Measurements from ENCODE around the gene NLRP2B. TPM values are rescaled to one million over a fixed set of nuclear protein-coding genes. Genes with fewer than 3 reads are reported as not detected.

The NLRP2B gene
- total and polyA plus RNA-seq, 2 experiments from 2014 or later = not detected

DNA sequence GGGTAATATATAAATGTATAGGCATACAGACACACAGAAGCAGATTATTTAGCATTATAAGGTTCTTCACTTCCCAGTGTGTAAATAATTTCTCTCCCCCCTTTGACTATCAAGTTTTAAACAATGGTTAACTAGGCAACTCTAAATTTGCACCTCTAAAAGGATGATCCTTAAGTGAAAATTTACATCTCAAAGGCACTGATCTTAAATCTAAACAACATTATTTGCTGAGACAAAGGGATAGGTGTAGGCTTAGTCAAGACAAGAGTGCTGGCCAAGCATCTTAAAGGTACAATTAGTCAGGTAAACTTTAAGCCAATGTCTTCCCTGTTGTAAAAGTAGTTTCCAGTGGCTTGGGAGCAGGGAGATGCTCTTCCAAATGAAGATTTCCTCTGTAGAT, 33.0 kb downstream of the NLRP2B start (continued):
- TF ChIP-seq, protein P1, sequence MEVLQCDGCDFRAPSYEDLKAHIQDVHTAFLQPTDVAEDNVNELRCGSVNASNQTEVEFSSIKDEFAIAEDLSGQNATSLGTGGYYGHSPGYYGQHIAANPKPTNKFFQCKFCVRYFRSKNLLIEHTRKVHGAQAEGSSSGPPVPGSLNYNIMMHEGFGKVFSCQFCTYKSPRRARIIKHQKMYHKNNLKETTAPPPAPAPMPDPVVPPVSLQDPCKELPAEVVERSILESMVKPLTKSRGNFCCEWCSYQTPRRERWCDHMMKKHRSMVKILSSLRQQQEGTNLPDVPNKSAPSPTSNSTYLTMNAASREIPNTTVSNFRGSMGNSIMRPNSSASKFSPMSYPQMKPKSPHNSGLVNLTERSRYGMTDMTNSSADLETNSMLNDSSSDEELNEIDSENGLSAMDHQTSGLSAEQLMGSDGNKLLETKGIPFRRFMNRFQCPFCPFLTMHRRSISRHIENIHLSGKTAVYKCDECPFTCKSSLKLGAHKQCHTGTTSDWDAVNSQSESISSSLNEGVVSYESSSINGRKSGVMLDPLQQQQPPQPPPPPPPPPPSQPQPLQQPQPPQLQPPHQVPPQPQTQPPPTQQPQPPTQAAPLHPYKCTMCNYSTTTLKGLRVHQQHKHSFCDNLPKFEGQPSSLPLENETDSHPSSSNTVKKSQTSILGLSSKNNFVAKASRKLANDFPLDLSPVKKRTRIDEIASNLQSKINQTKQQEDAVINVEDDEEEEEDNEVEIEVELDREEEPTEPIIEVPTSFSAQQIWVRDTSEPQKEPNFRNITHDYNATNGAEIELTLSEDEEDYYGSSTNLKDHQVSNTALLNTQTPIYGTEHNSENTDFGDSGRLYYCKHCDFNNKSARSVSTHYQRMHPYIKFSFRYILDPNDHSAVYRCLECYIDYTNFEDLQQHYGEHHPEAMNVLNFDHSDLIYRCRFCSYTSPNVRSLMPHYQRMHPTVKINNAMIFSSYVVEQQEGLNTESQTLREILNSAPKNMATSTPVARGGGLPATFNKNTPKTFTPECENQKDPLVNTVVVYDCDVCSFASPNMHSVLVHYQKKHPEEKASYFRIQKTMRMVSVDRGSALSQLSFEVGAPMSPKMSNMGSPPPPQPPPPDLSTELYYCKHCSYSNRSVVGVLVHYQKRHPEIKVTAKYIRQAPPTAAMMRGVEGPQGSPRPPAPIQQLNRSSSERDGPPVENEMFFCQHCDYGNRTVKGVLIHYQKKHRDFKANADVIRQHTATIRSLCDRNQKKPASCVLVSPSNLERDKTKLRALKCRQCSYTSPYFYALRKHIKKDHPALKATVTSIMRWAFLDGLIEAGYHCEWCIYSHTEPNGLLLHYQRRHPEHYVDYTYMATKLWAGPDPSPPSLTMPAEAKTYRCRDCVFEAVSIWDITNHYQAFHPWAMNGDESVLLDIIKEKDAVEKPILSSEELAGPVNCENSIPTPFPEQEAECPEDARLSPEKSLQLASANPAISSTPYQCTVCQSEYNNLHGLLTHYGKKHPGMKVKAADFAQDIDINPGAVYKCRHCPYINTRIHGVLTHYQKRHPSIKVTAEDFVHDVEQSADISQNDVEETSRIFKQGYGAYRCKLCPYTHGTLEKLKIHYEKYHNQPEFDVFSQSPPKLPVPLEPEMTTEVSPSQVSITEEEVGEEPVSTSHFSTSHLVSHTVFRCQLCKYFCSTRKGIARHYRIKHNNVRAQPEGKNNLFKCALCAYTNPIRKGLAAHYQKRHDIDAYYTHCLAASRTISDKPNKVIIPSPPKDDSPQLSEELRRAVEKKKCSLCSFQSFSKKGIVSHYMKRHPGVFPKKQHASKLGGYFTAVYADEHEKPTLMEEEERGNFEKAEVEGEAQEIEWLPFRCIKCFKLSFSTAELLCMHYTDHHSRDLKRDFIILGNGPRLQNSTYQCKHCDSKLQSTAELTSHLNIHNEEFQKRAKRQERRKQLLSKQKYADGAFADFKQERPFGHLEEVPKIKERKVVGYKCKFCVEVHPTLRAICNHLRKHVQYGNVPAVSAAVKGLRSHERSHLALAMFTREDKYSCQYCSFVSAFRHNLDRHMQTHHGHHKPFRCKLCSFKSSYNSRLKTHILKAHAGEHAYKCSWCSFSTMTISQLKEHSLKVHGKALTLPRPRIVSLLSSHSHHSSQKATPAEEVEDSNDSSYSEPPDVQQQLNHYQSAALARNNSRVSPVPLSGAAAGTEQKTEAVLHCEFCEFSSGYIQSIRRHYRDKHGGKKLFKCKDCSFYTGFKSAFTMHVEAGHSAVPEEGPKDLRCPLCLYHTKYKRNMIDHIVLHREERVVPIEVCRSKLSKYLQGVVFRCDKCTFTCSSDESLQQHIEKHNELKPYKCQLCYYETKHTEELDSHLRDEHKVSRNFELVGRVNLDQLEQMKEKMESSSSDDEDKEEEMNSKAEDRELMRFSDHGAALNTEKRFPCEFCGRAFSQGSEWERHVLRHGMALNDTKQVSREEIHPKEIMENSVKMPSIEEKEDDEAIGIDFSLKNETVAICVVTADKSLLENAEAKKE (CRISPR knock-in tag; IDR thresholded peaks at IDR 0.05) = no peak
- TF ChIP-seq STAT1 (IDR thresholded peaks at IDR 0.05; ENCODE audit: unreplicated experiment) (no peak), NANOG (IDR thresholded peaks at IDR 0.05; ENCODE audit: borderline replicate concordance) (no peak)
- TF ChIP-seq, protein P2, sequence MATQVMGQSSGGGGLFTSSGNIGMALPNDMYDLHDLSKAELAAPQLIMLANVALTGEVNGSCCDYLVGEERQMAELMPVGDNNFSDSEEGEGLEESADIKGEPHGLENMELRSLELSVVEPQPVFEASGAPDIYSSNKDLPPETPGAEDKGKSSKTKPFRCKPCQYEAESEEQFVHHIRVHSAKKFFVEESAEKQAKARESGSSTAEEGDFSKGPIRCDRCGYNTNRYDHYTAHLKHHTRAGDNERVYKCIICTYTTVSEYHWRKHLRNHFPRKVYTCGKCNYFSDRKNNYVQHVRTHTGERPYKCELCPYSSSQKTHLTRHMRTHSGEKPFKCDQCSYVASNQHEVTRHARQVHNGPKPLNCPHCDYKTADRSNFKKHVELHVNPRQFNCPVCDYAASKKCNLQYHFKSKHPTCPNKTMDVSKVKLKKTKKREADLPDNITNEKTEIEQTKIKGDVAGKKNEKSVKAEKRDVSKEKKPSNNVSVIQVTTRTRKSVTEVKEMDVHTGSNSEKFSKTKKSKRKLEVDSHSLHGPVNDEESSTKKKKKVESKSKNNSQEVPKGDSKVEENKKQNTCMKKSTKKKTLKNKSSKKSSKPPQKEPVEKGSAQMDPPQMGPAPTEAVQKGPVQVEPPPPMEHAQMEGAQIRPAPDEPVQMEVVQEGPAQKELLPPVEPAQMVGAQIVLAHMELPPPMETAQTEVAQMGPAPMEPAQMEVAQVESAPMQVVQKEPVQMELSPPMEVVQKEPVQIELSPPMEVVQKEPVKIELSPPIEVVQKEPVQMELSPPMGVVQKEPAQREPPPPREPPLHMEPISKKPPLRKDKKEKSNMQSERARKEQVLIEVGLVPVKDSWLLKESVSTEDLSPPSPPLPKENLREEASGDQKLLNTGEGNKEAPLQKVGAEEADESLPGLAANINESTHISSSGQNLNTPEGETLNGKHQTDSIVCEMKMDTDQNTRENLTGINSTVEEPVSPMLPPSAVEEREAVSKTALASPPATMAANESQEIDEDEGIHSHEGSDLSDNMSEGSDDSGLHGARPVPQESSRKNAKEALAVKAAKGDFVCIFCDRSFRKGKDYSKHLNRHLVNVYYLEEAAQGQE (IDR thresholded peaks at IDR 0.05; ENCODE audit: unreplicated experiment) = no peak

DNA sequence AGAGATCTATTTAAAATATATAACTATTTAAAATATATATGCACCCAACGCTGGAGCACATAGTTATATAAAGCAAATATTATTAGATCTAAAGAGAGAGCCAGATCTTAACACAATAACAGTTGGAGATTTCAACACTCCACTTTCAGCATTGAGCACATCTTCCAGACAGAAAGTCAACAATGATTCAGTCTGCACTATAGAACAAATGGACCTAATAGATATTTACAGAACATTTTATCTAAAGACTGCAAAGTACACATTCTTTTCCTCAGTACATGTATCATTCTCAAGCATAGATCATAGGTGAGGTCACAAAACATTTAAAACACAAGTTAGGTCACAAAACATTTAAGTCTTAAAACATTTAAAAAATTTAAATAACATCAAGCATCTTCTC, 36.4 kb downstream of the NLRP2B start:
- Mint-ChIP-seq H3K4me3 (no peak overlapping the region), H3K27ac (no peak overlapping the region), H3K9me3 (peaks cover 6% of the 10 kb centered on the region; the same call in 1 of the 3 replicates), H3K27me3 (ENCODE audit: insufficient read depth, low read depth, poor library complexity) (no peaks in the 10 kb centered on the region), H3K4me1 (peaks cover 11% of the 10 kb centered on the region), H3K36me3 (ENCODE audit: low read depth) (peaks cover 3% of the 10 kb centered on the region; the same call in 1 of the 3 replicates)
- no peak overlapping the region for H3K4me2 ChIP-seq
- H3K36me3 ChIP-seq (ENCODE audit: insufficient read depth) = no peaks in the 10 kb centered on the region
- H3K27ac ChIP-seq (ENCODE audit: low read depth) = no peak overlapping the region
- H3K27me3 ChIP-seq (ENCODE audit: insufficient read depth) = no peaks in the 10 kb centered on the region
- H3K4me1 ChIP-seq (ENCODE audit: insufficient read depth) = peaks cover 8% of the 10 kb centered on the region; the same call in 1 of the 2 replicates
- H3K4me3 ChIP-seq = no peak overlapping the region
- no peaks in the 10 kb centered on the region for H3K9me2 ChIP-seq (ENCODE audit: insufficient read depth)
- no peaks in the 10 kb centered on the region for H3K79me2 ChIP-seq (replicated peaks; ENCODE audit: insufficient read depth)
- H2AFZ ChIP-seq = no peak overlapping the region
- no peaks in the 10 kb centered on the region for H4K20me1 ChIP-seq (replicated peaks; ENCODE audit: insufficient read depth)
- no peak for ATAC-seq
- H3F3A ChIP-seq (replicated peaks; ENCODE audit: low read depth) = no peaks in the 10 kb centered on the region
- DNase-seq (ENCODE audit: low spot score) = no peak
- TF ChIP-seq ZNF114 (CRISPR knock-in tag; IDR thresholded peaks at IDR 0.05) (no peak), STAT1 (IDR thresholded peaks at IDR 0.05; ENCODE audit: unreplicated experiment) (no peak), CREB1 (CRISPR knock-in tag; IDR thresholded peaks at IDR 0.05; ENCODE audit: low read depth) (no peak), NANOG (IDR thresholded peaks at IDR 0.05; ENCODE audit: borderline replicate concordance) (no peak)
- TF ChIP-seq, protein P1 (CRISPR knock-in tag; IDR thresholded peaks at IDR 0.05) = no peak

Data from GM23338 (cell line).